Peyer's patch (tissue), 4 donors: Measurements from ENCODE around the gene CACNA2D3.

Experiments used
- POLR2A ChIP-seq, 2 donors: fragments of 450-650 bp; IDR thresholded peaks; one replicate each; pipeline ENCODE4 v1.5.1; 2017; ENCODE audit warnings: antibody characterized with exemption in 2 of 2, mild to moderate bottlenecking in 2 of 2, moderate library complexity in 2 of 2
- TF ChIP-seq, protein P1 (sequence below), 6 experiments: fragments of 450-650 bp in 4 of 6; fragments of 200-600 bp in 2 of 6; sonication (generic) in 1 of 6; IDR thresholded peaks; one replicate each; pipeline ENCODE4 v1.5.1; 2017 to 2019; ENCODE audit warnings: antibody characterized with exemption in 6 of 6, mild to moderate bottlenecking in 3 of 6, moderate library complexity in 1 of 6

DNA sequence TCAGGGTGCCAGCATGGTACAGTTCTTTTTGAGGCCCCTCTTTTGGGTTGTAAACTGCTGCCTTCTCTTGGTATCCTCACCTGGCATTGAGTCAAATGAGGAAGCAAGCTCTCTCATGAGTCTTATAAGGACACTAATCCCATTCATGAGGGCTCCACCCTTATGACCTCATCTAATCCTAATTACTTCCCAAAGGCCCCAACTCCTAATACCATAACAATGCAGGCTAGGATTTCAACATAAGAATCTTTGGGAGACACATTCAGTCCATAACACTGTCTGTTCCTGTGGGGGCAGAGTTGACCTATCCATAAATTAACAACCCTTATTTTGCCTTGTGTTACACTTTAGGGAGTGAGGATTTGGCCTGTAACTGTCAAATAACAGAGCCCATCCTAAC lies 527.2 kb downstream of the CACNA2D3 start:
- TF ChIP-seq, protein P1, sequence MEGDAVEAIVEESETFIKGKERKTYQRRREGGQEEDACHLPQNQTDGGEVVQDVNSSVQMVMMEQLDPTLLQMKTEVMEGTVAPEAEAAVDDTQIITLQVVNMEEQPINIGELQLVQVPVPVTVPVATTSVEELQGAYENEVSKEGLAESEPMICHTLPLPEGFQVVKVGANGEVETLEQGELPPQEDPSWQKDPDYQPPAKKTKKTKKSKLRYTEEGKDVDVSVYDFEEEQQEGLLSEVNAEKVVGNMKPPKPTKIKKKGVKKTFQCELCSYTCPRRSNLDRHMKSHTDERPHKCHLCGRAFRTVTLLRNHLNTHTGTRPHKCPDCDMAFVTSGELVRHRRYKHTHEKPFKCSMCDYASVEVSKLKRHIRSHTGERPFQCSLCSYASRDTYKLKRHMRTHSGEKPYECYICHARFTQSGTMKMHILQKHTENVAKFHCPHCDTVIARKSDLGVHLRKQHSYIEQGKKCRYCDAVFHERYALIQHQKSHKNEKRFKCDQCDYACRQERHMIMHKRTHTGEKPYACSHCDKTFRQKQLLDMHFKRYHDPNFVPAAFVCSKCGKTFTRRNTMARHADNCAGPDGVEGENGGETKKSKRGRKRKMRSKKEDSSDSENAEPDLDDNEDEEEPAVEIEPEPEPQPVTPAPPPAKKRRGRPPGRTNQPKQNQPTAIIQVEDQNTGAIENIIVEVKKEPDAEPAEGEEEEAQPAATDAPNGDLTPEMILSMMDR (IDR thresholded peaks at IDR 0.05): no peak
- TF ChIP-seq POLR2A (IDR thresholded peaks at IDR 0.05): no peak
